ENCODE measurements around the gene TMEM61.
"Not testable (repeated sequence)": the region's sequence is repeated elsewhere in the genome, so short reads cannot be mapped to it uniquely, and the experiment has no call there.

The TMEM61 gene

DNA sequence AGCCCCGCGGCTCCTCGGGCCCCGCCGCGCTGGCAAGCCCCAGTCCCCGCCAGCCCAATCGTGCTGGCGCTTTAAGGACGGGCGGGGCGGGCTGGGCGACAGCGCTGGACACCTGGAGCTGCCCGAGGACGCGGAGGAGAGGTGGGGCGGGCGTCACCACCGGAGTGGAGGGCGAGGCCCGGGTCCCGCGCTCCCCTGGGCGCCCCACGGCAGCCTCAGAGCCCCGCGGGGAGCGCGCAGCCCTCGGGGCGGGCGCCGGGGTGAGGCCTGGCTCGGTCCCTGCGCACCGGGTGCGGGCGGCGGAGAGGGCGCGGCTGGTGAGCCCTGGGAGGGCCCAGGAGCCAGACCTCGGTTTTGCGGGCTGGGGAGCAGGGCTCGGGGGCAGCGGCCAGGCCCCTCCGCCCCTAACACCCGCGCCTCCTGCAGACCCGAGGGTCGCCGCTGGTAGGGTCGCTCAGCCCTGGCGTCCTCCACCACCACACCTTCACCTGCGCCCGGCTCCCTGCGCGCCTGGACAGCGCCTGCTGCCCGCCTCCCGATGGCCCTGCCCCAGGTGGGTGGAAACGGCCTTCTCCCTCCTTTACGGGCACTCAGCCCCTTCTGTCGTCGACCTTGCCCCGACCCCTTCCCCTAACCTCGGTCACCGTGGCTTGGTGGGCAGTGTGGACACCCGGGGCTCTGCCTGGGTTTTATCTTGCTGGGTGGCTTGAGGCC, at the start of gene TMEM61:
Gene TMEM61, plus strand, starts transcription at position 101 of the 714 bp plus-strand sequence. Its CDS starts 438 bp downstream, at position 539.
- no peak for DNase-seq
- Histone ChIP-seq H3K27ac (ENCODE audit: low read length) (no peak within 1 kb of the TSS), H3F3A (ENCODE audit: insufficient read depth, low read length) (no peaks in the 10 kb centered on the region), H4K20me1 (ENCODE audit: insufficient read depth, low read length) (no peaks in the 10 kb centered on the region), H3K79me2 (ENCODE audit: low read length) (no peaks in the 10 kb centered on the region), H2AFZ (ENCODE audit: low read length) (no peak within 1 kb of the TSS), H3K9ac (ENCODE audit: low read length) (no peak within 1 kb of the TSS), H3K27me3 (replicated peaks; ENCODE audit: insufficient read depth, low read length) (peaks cover 2% of the 10 kb centered on the region; the same call in 1 of the 2 replicates), H3K9me2 (replicated peaks; ENCODE audit: insufficient read depth, low read length) (no peaks in the 10 kb centered on the region), H3K4me2 (ENCODE audit: low read depth, low read length) (no peak within 1 kb of the TSS), H3K4me1 (ENCODE audit: low read length) (no peaks in the 10 kb centered on the region), H3K36me3 (replicated peaks; ENCODE audit: insufficient read depth, low read length) (no peaks in the 10 kb centered on the region), H3K4me3 (ENCODE audit: low read length) (no peak within 1 kb of the TSS), H3K9me3 (replicated peaks; ENCODE audit: insufficient read depth, low read length) (no peaks in the 10 kb centered on the region)
- TF ChIP-seq EZH2 (optimal IDR thresholded peaks at IDR 0.05; ENCODE audit: low read depth, low read length) = no peak
- no peak for TF ChIP-seq CTCF (IDR thresholded peaks at IDR 0.05; ENCODE audit: low read length)
- no peak for TF ChIP-seq EZH2phosphoT487 (IDR thresholded peaks at IDR 0.05; ENCODE audit: low read length)

DNA sequence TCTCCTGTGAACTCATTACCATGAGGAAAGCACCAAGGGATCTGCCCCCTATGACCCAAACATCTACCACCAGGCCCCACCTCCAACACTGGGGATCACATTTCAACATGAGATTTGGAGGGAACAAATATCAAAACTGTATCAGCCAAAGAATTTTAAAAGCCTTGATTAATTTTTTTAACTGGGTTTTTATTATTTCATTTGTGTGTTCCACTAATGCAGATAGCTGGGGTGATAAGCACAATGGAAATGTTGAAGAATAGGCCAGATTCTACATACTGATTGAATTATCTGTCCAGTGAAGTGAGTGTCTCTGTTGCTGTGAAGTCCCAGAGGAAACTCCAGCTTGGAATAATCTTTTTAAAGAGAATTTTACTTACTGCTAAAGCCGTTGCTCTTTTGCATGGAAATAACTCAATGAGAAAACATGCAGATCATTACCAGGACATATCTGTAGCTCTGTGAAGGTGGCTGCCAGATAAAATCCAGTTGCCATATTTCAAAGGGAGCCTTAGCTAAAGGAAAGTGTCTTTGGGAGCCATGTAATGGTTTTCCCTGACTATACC, 49.1 kb upstream of the TMEM61 start:
- Histone ChIP-seq H3K79me2 (ENCODE audit: low read length) (no peaks in the 10 kb centered on the region), H3K4me3 (ENCODE audit: low read length) (no peak overlapping the region), H3K27ac (ENCODE audit: low read length) (no peak overlapping the region), H2AFZ (ENCODE audit: low read length) (no peak overlapping the region), H3K36me3 (replicated peaks; ENCODE audit: insufficient read depth, low read length) (no peaks in the 10 kb centered on the region), H3K4me2 (ENCODE audit: low read depth, low read length) (no peak overlapping the region), H3K9me2 (replicated peaks; ENCODE audit: insufficient read depth, low read length) (no peaks in the 10 kb centered on the region), H3K9me3 (replicated peaks; ENCODE audit: insufficient read depth, low read length) (no peaks in the 10 kb centered on the region), H3K27me3 (replicated peaks; ENCODE audit: insufficient read depth, low read length) (no peaks in the 10 kb centered on the region), H3K4me1 (ENCODE audit: low read length) (no peaks in the 10 kb centered on the region), H4K20me1 (ENCODE audit: insufficient read depth, low read length) (no peaks in the 10 kb centered on the region), H3K9ac (ENCODE audit: low read length) (no peak overlapping the region), H3F3A (ENCODE audit: insufficient read depth, low read length) (no peaks in the 10 kb centered on the region)
- no peak for DNase-seq
- TF ChIP-seq EZH2phosphoT487 (IDR thresholded peaks at IDR 0.05; ENCODE audit: low read length) = no peak

DNA sequence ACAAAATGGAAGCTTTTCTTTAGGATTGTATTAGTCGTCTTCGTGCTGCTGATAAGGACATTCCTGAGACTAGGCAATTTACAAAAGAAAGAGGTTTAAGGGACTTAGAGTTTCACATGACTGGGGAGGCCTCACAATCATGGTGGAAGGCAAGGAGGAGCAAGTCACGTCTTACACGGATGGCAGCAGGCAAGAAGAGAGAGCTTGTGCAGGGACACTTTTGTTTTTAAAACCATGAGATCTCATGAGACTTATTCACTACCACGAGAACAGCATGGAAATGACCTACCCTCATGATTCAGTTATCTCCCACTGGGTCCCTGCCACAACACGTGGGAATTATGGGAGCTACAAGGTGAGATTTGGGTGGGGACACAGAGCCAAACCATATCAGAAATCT, 46.3 kb upstream of the TMEM61 start:
- H3K9me2 ChIP-seq (replicated peaks; ENCODE audit: insufficient read depth, low read length); H3K9me3 ChIP-seq (replicated peaks; ENCODE audit: insufficient read depth, low read length); H2AFZ ChIP-seq (ENCODE audit: low read length); H3K27ac ChIP-seq (ENCODE audit: low read length); H3K4me3 ChIP-seq (ENCODE audit: low read length); H3K4me1 ChIP-seq (ENCODE audit: low read length); H3K4me2 ChIP-seq (ENCODE audit: low read depth, low read length); H3F3A ChIP-seq (ENCODE audit: insufficient read depth, low read length); H3K27me3 ChIP-seq (replicated peaks; ENCODE audit: insufficient read depth, low read length); H3K79me2 ChIP-seq (ENCODE audit: low read length); H3K9ac ChIP-seq (ENCODE audit: low read length); DNase-seq; H4K20me1 ChIP-seq (ENCODE audit: insufficient read depth, low read length); H3K36me3 ChIP-seq (replicated peaks; ENCODE audit: insufficient read depth, low read length): not testable (repeated sequence)

DNA sequence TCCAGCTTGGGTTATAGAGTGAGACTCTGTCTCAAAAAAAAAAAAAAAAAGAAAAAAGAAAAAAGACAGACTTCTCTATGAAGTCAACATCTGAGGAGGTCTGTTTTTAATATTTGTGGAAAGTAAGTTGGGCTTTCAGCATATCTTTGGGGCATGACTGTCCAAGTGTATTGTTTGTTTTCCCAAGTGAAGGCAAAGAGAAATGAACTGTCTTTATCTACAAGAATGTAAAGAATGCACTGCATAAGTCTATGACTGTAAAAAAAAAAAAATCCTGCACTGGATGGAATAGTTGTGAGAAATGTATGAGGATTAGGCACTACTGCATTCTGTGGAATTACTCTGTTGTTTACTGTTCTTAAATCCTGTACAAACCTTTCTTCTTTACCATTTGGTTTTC, 45.6 kb upstream of the TMEM61 start:
- H3K4me1 ChIP-seq (ENCODE audit: low read length) = no peaks in the 10 kb centered on the region
- no peak for DNase-seq
- no peak overlapping the region for H3K9ac ChIP-seq (ENCODE audit: low read length)
- no peaks in the 10 kb centered on the region for H3F3A ChIP-seq (ENCODE audit: insufficient read depth, low read length)
- no peak overlapping the region for H3K4me2 ChIP-seq (ENCODE audit: low read depth, low read length)
- H3K27ac ChIP-seq (ENCODE audit: low read length) = no peak overlapping the region
- no peaks in the 10 kb centered on the region for H3K27me3 ChIP-seq (replicated peaks; ENCODE audit: insufficient read depth, low read length)
- no peaks in the 10 kb centered on the region for H3K36me3 ChIP-seq (replicated peaks; ENCODE audit: insufficient read depth, low read length)
- TF ChIP-seq EZH2 (optimal IDR thresholded peaks at IDR 0.05; ENCODE audit: low read depth, low read length) = no peak
- no peak for TF ChIP-seq CTCF (IDR thresholded peaks at IDR 0.05; ENCODE audit: low read length)
- TF ChIP-seq EZH2phosphoT487 (IDR thresholded peaks at IDR 0.05; ENCODE audit: low read length) = no peak
- no peaks in the 10 kb centered on the region for H4K20me1 ChIP-seq (ENCODE audit: insufficient read depth, low read length)
- H3K9me3 ChIP-seq (replicated peaks; ENCODE audit: insufficient read depth, low read length) = no peaks in the 10 kb centered on the region
- no peaks in the 10 kb centered on the region for H3K9me2 ChIP-seq (replicated peaks; ENCODE audit: insufficient read depth, low read length)
- H3K79me2 ChIP-seq (ENCODE audit: low read length) = no peaks in the 10 kb centered on the region
- H3K4me3 ChIP-seq (ENCODE audit: low read length) = no peak overlapping the region
- H2AFZ ChIP-seq (ENCODE audit: low read length) = no peak overlapping the region
